IMR-90 (cell line): ENCODE measurements around the gene RBMS3. TPM values are rescaled to one million over a fixed set of nuclear protein-coding genes. Genes with fewer than 3 reads are reported as not detected.
"Not testable (repeated sequence)": the region's sequence is repeated elsewhere in the genome, so short reads cannot be mapped to it uniquely, and the experiment has no call there.

ENCODE experiments used
- ATAC-seq: fragments of 200-7000 bp; cut with Tn5 transposase; 2 replicates; pipeline ENCODE4 v1.9.1; 2020; ENCODE audit warnings: low read depth, mild to moderate bottlenecking, moderate library complexity
- BruUV-seq: library from RNA; stranded (reverse); fragments of 400-500 nt; replicated peaks from 2 replicates; lab custom pipeline; 2021; lab: Mats Ljungman, UMichigan
- CTCF ChIA-PET: fragments of 300-600 bp; formaldehyde crosslinking; extraction: SDS; loops from one replicate; lab custom pipeline; 2021; ENCODE audit warnings: antibody characterized with exemption; lab: Yijun Ruan, JAX
- POLR2A ChIA-PET: fragments of 300-600 bp; sonication (Branson Sonifier 250); formaldehyde crosslinking; loops from one replicate; lab custom pipeline; 2022; ENCODE audit warnings: antibody characterized with exemption; ENCODE audit not compliant: unreplicated experiment; lab: Charles Lee
- DNase-seq: peaks from one replicate; pipeline ENCODE4 v3.0.0; 2013
- H2AFZ ChIP-seq: replicated peaks from 2 replicates; pipeline ENCODE3; 2013; ENCODE audit warnings: low read length, mild to moderate bottlenecking; ENCODE audit not compliant: poor library complexity
- H2AK5ac ChIP-seq: 2 replicates; pipeline ENCODE4 v1.6.1; 2013; ENCODE audit warnings: low read depth, low read length, inconsistent platforms
- H2AK9ac ChIP-seq: replicated peaks from 2 replicates; pipeline ENCODE3; 2013; ENCODE audit warnings: mild to moderate bottlenecking, low read depth, low read length, moderate library complexity; ENCODE audit not compliant: poor library complexity
- H2BK120ac ChIP-seq: 2 replicates; pipeline ENCODE4 v1.6.1; 2013; ENCODE audit warnings: low read depth, low read length, inconsistent platforms
- H2BK15ac ChIP-seq: 3 replicates; pipeline ENCODE4 v1.6.1; 2013; ENCODE audit warnings: low read depth, low read length, inconsistent platforms
- H2BK20ac ChIP-seq: 2 replicates; pipeline ENCODE4 v1.6.1; 2013; ENCODE audit warnings: low read depth, mild to moderate bottlenecking, inconsistent platforms, low read length, moderate library complexity
- H2BK5ac ChIP-seq: 2 replicates; pipeline ENCODE4 v1.6.1; 2013; ENCODE audit warnings: mild to moderate bottlenecking, low read depth, low read length, inconsistent platforms; ENCODE audit not compliant: poor library complexity, severe bottlenecking
- H3K14ac ChIP-seq: replicated peaks from 2 replicates; pipeline ENCODE4 v1.6.1; 2013; ENCODE audit warnings: low read depth, low read length, inconsistent platforms
- H3K18ac ChIP-seq: 2 replicates; pipeline ENCODE4 v1.6.1; 2013; ENCODE audit warnings: low read depth, low read length, control low read depth
- H3K23ac ChIP-seq: 2 replicates; pipeline ENCODE4 v1.6.1; 2013; ENCODE audit warnings: low read depth, low read length, inconsistent platforms
- H3K27ac ChIP-seq: 2 replicates; pipeline ENCODE4 v1.5.1; 2013; ENCODE audit warnings: mild to moderate bottlenecking, control low read depth, low read length; ENCODE audit not compliant: insufficient read depth
- H3K27me3 ChIP-seq: 2 replicates; pipeline ENCODE4 v1.6.1; 2013; ENCODE audit warnings: low read length; ENCODE audit not compliant: control insufficient read depth, insufficient read depth
- H3K36me3 ChIP-seq: 2 replicates; pipeline ENCODE4 v1.6.1; 2013; ENCODE audit warnings: low read length, mixed read lengths; ENCODE audit not compliant: control insufficient read depth, insufficient read depth
- H3K4ac ChIP-seq: 2 replicates; pipeline ENCODE4 v1.6.1; 2013; ENCODE audit warnings: low read depth, low read length, inconsistent platforms
- H3K4me1 ChIP-seq: 2 replicates; pipeline ENCODE4 v1.6.1; 2013; ENCODE audit warnings: low read length, mixed read lengths; ENCODE audit not compliant: control insufficient read depth, insufficient read depth
- H3K4me2 ChIP-seq: 2 replicates; pipeline ENCODE4 v1.6.1; 2013; ENCODE audit warnings: low read depth, mild to moderate bottlenecking, control low read depth, low read length, moderate library complexity
- H3K4me3 ChIP-seq: 2 replicates; pipeline ENCODE4 v1.5.1; 2013; ENCODE audit warnings: low read depth, mild to moderate bottlenecking, control low read depth, low read length, moderate library complexity; ENCODE audit not compliant: insufficient read depth
- H3K56ac ChIP-seq: 2 replicates; pipeline ENCODE4 v1.6.1; 2013; ENCODE audit warnings: low read length, inconsistent platforms; ENCODE audit not compliant: insufficient read depth; ENCODE audit errors: extremely low read depth
- H3K79me1 ChIP-seq, 2 experiments: 2 replicates each; pipeline ENCODE4 v1.6.1; 2013; ENCODE audit warnings: low read length in 2 of 2, inconsistent platforms in 1 of 2, low read depth in 1 of 2
- H3K9ac ChIP-seq: 2 replicates; pipeline ENCODE4 v1.6.1; 2013; ENCODE audit warnings: low read depth, low read length, control low read depth
- H3K9me1 ChIP-seq: 2 replicates; pipeline ENCODE4 v1.6.1; 2013; ENCODE audit warnings: low read length, inconsistent platforms; ENCODE audit not compliant: insufficient read depth
- H3K9me3 ChIP-seq: 2 replicates; pipeline ENCODE4 v1.6.1; 2013; ENCODE audit warnings: low read length; ENCODE audit not compliant: control insufficient read depth, insufficient read depth
- H4K20me1 ChIP-seq: 2 replicates; pipeline ENCODE4 v1.6.1; 2013; ENCODE audit warnings: low read length, inconsistent platforms; ENCODE audit not compliant: insufficient read depth
- H4K5ac ChIP-seq: 2 replicates; pipeline ENCODE4 v1.6.1; 2013; ENCODE audit warnings: mild to moderate bottlenecking, low read depth, low read length, control low read depth
- H4K8ac ChIP-seq, 2 experiments: 2 replicates each; pipeline ENCODE4 v1.6.1; 2013; ENCODE audit warnings: low read depth in 2 of 2, low read length in 2 of 2, control low read depth in 1 of 2, inconsistent platforms in 1 of 2
- H4K91ac ChIP-seq: 2 replicates; pipeline ENCODE4 v1.6.1; 2013; ENCODE audit warnings: low read depth, low read length, inconsistent platforms; ENCODE audit not compliant: insufficient read depth
- CEBPB ChIP-seq: IDR thresholded peaks from 2 replicates; pipeline ENCODE4 v1.6.1; 2012; ENCODE audit warnings: low read depth, low read length, improper control_type of control experiment
- WGBS, 2 experiments: methylation state at CpG; one replicate each; pipeline versions ENCODE4 v1.1.5 to v1.1.7; 2013; ENCODE audit warnings: missing lambda C conversion rate in 2 of 2; ENCODE audit not compliant: insufficient read length in 1 of 2; ENCODE audit errors: extremely low coverage in 2 of 2; 5-methylcytosine and 5-hydroxymethylcytosine counted together
- dilution Hi-C: fragments of 300-500 bp; cut with HindIII; formaldehyde crosslinking; loops from one replicate; pipeline ENCODE4 v1.14.3; 2018; ENCODE audit warnings: low sequenced_read_pairs; ENCODE audit not compliant: unreplicated experiment
- in situ Hi-C: fragments of 300-500 bp; cut with MboI; formaldehyde crosslinking; loops from 3 replicates; pipeline ENCODE4 v1.14.3; 2019; ENCODE audit warnings: low sequenced_read_pairs, inconsistent platforms, mixed read lengths
- intact Hi-C: fragments of 100-400 bp; cut with micrococcal nuclease; formaldehyde crosslinking; loops from 2 replicates; pipeline ENCODE4 v1.10.0; 2022
- polyA plus RNA-seq, 3 experiments: library from polyadenylated mRNA; depleted of rRNA; stranded (reverse); fragments of >200 nt; gene quantifications; 2 replicates each; pipeline ENCODE4 v1.2.3, GENCODE V29; 2012; ENCODE audit warnings: low replicate concordance in 1 of 3
- total RNA-seq: library from RNA; depleted of rRNA; stranded (reverse); fragments of >200 nt; gene quantifications from 2 replicates; pipeline ENCODE4 v1.2.3, GENCODE V29; 2012

The RBMS3 gene
- total and polyA plus RNA-seq, 2 of the 4 experiments (the other 2 are of a cell fraction): 15.2 to 127 TPM

GRCh38 chr3:29360289-29360688 is 79.4 kb downstream of the RBMS3 start:
- H2BK5ac ChIP-seq, intact Hi-C loops, H3K4me3 ChIP-seq, H2AK9ac ChIP-seq, H4K5ac ChIP-seq, CTCF ChIA-PET, H3K9me1 ChIP-seq, in situ Hi-C loops, ATAC-seq, H3K23ac ChIP-seq, H2BK15ac ChIP-seq, BruUV-seq, H4K20me1 ChIP-seq, dilution Hi-C loops, POLR2A ChIA-PET, H3K4ac ChIP-seq, H4K91ac ChIP-seq, DNase-seq, H2AK5ac ChIP-seq, H3K18ac ChIP-seq, H3K4me2 ChIP-seq, H3K9ac ChIP-seq, H3K36me3 ChIP-seq, H2BK120ac ChIP-seq, H3K14ac ChIP-seq, H2AFZ ChIP-seq, H3K9me3 ChIP-seq, H3K56ac ChIP-seq, H3K27ac ChIP-seq, H3K27me3 ChIP-seq, H3K4me1 ChIP-seq, H2BK20ac ChIP-seq, H4K8ac ChIP-seq: not testable (repeated sequence)
- H3K79me1 ChIP-seq: peaks cover 0 to 18% of the 10 kb centered on the region in 2 experiments
- TF ChIP-seq CEBPB: peak; percentile 50
- WGBS, 2 experiments: no CpG with 5 or more reads among the region's 2 CpGs
